Sigmoid colon (tissue), 4 donors: ENCODE data around the gene PRLR.

Experiments used
- EP300 ChIP-seq, 4 donors: sonication (generic); formaldehyde crosslinking; IDR thresholded peaks; one replicate each; pipeline ENCODE4 v1.6.1; 2017; ENCODE audit warnings: antibody characterized with exemption in 4 of 4
- POLR2AphosphoS5 ChIP-seq, 4 donors: sonication (generic); formaldehyde crosslinking; IDR thresholded peaks; one replicate each; pipeline ENCODE4 v1.6.1; 2017; ENCODE audit warnings: antibody characterized with exemption in 4 of 4
- TF ChIP-seq, protein P1 (sequence below), 4 experiments: fragments of 450-650 bp in 3 of 4; fragments of 200-600 bp in 1 of 4; IDR thresholded peaks; one replicate each; pipeline ENCODE4 v1.5.1; 2016 to 2019; ENCODE audit warnings: antibody characterized with exemption in 4 of 4, mild to moderate bottlenecking in 3 of 4, moderate library complexity in 2 of 4

DNA sequence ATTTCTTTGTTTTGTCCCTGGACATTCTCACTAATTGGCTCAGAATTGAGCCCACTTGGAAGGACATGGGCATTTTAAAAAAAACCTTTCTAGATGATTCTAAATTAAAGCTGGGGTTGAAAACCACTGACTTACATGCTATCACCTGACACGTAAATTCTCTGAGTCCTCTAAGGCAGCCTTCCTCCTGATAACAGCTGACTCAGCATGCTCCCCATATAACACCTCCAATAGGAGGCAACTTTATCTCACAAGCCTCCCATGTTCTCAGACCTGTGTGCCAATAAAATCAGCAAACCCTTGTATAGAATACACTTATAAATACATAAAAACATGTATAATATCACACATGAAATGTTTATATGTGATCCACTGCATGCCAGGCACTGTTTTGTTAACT, 133.4 kb downstream of the PRLR start:
- TF ChIP-seq, protein P1, sequence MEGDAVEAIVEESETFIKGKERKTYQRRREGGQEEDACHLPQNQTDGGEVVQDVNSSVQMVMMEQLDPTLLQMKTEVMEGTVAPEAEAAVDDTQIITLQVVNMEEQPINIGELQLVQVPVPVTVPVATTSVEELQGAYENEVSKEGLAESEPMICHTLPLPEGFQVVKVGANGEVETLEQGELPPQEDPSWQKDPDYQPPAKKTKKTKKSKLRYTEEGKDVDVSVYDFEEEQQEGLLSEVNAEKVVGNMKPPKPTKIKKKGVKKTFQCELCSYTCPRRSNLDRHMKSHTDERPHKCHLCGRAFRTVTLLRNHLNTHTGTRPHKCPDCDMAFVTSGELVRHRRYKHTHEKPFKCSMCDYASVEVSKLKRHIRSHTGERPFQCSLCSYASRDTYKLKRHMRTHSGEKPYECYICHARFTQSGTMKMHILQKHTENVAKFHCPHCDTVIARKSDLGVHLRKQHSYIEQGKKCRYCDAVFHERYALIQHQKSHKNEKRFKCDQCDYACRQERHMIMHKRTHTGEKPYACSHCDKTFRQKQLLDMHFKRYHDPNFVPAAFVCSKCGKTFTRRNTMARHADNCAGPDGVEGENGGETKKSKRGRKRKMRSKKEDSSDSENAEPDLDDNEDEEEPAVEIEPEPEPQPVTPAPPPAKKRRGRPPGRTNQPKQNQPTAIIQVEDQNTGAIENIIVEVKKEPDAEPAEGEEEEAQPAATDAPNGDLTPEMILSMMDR (IDR thresholded peaks at IDR 0.05): no peak
- no peak for TF ChIP-seq POLR2AphosphoS5 (IDR thresholded peaks at IDR 0.05)
- TF ChIP-seq EP300 (IDR thresholded peaks at IDR 0.05): no peak
